Measurements from ENCODE around the gene FIGNL2. TPM values are rescaled to one million over a fixed set of nuclear protein-coding genes. Genes with fewer than 3 reads are reported as not detected.

The FIGNL2 gene
- total RNA-seq, 2 donors from 2014 or later: 0.40 to 0.78 TPM

DNA sequence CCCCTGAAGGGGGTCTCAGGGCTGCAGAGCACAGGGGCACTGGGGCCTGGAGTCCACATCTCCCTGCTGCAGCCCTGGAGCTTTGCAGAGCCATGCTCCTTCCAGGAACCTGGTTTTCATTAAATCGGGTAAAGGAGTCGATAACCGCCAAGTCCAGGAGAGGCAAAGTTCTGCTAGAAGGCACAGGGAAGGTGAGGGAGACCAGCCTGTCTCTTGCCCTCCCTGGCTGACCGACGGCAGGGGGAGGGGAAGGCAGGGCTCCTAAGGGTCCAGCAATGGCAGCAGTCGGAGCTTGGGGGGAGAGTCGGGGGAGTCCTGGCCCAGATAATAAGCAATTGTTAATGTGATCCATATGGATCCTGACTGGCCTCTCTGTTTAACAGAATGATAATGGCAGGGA lies 3.0 kb downstream of the FIGNL2 start:
- no peak for DNase-seq (ENCODE audit: low spot score)
- no peak for ATAC-seq
- Mint-ChIP-seq H3K9me3 (no peaks in the 10 kb centered on the region), H3K36me3 (no peaks in the 10 kb centered on the region), H3K27ac (no peak overlapping the region), H3K4me1 (ENCODE audit: low read depth in 2 of 2) (peaks cover 4 to 11% of the 10 kb centered on the region in 2 donors), H3K27me3 (peaks cover 18 to 28% of the 10 kb centered on the region in 2 donors), H3K4me3 (no peak overlapping the region)

DNA sequence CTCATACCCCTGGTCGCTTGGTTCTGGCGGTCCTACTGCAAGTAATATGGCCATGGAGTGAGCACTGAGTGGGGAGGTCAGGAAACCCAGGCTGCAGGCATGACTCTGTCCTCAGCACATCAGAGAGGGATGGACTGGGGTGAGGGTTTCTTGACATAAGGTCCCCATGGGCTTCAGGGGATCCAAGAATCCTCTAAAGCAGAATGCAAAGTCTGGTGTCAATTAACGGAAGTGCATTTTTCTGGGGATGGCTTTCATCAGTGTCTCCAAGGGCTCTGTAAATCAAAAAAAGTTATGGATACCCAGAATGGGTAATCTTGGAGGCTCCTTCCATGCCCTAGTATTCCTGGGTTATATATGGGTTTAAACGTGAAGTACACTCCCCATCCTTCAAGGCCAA lies 3.7 kb downstream of the FIGNL2 start:
- Mint-ChIP-seq H3K4me3 (no peak overlapping the region), H3K27me3 (peaks cover 19 to 30% of the 10 kb centered on the region in 2 donors), H3K9me3 (no peaks in the 10 kb centered on the region), H3K4me1 (ENCODE audit: low read depth in 2 of 2) (peaks cover 4 to 11% of the 10 kb centered on the region in 2 donors), H3K27ac (no peak overlapping the region), H3K36me3 (no peaks in the 10 kb centered on the region)
- no peak for ATAC-seq
- no peak for DNase-seq (ENCODE audit: low spot score)

GRCh38 chr12:51841727-51842126 lies 6.8 kb downstream of the FIGNL2 start:
- no peak for ATAC-seq
- Mint-ChIP-seq H3K27ac (no peak overlapping the region), H3K27me3 (peaks cover 26 to 45% of the 10 kb centered on the region in 2 donors), H3K4me1 (ENCODE audit: low read depth in 2 of 2) (peaks cover 4 to 13% of the 10 kb centered on the region in 2 donors), H3K36me3 (no peaks in the 10 kb centered on the region), H3K9me3 (no peaks in the 10 kb centered on the region), H3K4me3 (no peak overlapping the region)
- no peak for DNase-seq (ENCODE audit: low spot score)

GRCh38 chr12:51840966-51841365 lies 7.6 kb downstream of the FIGNL2 start:
- ATAC-seq: no peak
- no peak for DNase-seq (ENCODE audit: low spot score)

GRCh38 chr12:51839310-51839947 lies 9.1 kb downstream of the FIGNL2 start:
- Mint-ChIP-seq H3K36me3 (no peaks in the 10 kb centered on the region), H3K4me3 (no peak overlapping the region), H3K9me3 (no peaks in the 10 kb centered on the region), H3K27ac (no peak overlapping the region), H3K4me1 (ENCODE audit: low read depth in 2 of 2) (peaks cover 0 to 6% of the 10 kb centered on the region in 2 donors), H3K27me3 (peaks cover 22 to 25% of the 10 kb centered on the region in 2 donors)
- ATAC-seq (no peak), DNase-seq (ENCODE audit: low spot score) (no peak)

More at GRCh38 chr12:51840966-51841365, 7.6 kb downstream of the FIGNL2 start:
- Mint-ChIP-seq H3K9me3 (no peaks in the 10 kb centered on the region), H3K27ac (no peak overlapping the region), H3K27me3 (peaks cover 22 to 37% of the 10 kb centered on the region in 2 donors), H3K36me3 (no peaks in the 10 kb centered on the region), H3K4me3 (no peak overlapping the region), H3K4me1 (ENCODE audit: low read depth in 2 of 2) (peaks cover 1 to 8% of the 10 kb centered on the region in 2 donors)

GRCh38 chr12:51838762-51839161 lies 9.8 kb downstream of the FIGNL2 start:
- peaks cover 19 to 24% of the 10 kb centered on the region in 2 donors for H3K27me3 Mint-ChIP-seq
- ATAC-seq: no peak
- no peak overlapping the region for H3K27ac Mint-ChIP-seq
- H3K4me1 Mint-ChIP-seq (ENCODE audit: low read depth in 2 of 2): peaks cover 3 to 4% of the 10 kb centered on the region in 2 donors
- no peaks in the 10 kb centered on the region for H3K9me3 Mint-ChIP-seq
- DNase-seq (ENCODE audit: low spot score): no peak
- no peak overlapping the region for H3K4me3 Mint-ChIP-seq
- H3K36me3 Mint-ChIP-seq: no peaks in the 10 kb centered on the region

DNA sequence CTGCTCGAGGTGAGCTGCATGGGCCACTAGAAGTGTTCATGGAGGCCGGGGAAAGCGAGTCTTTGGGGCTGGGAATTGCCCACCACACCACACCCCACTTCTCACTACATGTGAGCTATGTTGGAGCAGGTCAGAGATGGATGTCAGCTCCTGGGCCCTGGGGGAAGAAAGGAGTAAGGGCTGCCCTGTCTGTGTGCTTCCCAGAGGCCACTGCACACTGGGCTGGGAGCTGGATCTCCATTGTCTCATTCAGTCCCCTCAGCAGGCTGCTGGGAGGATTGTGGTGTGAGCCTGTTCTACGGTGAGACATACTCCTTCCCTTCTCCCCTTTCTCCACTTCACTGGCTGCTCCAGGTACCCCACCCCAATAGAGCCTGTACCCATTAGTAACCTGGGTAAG lies 10.5 kb downstream of the FIGNL2 start:
- H3K4me3 Mint-ChIP-seq: no peak overlapping the region
- no peaks in the 10 kb centered on the region for H3K9me3 Mint-ChIP-seq
- no peak for DNase-seq (ENCODE audit: low spot score)
- peaks cover 24 to 30% of the 10 kb centered on the region in 2 donors for H3K27me3 Mint-ChIP-seq
- ATAC-seq: no peak
- H3K4me1 Mint-ChIP-seq (ENCODE audit: low read depth in 2 of 2): peaks cover 8 to 11% of the 10 kb centered on the region in 2 donors
- H3K36me3 Mint-ChIP-seq: no peaks in the 10 kb centered on the region
- H3K27ac Mint-ChIP-seq: no peak overlapping the region

- DNase-seq (ENCODE audit: low spot score) (no peak), ATAC-seq (no peak)
- Mint-ChIP-seq H3K4me1 (ENCODE audit: low read depth in 2 of 2) (peaks cover 14 to 18% of the 10 kb centered on the region in 2 donors), H3K4me3 (no peak overlapping the region), H3K27me3 (peaks cover 31 to 37% of the 10 kb centered on the region in 2 donors), H3K36me3 (no peaks in the 10 kb centered on the region), H3K9me3 (no peaks in the 10 kb centered on the region), H3K27ac (no peak overlapping the region)
These were observed 11.2 kb downstream of the FIGNL2 start for GRCh38 chr12:51837286-51837685.

- H3K9me3 Mint-ChIP-seq: no peaks in the 10 kb centered on the region
- H3K36me3 Mint-ChIP-seq: no peaks in the 10 kb centered on the region
- H3K27ac Mint-ChIP-seq: no peak overlapping the region
- peaks cover 31 to 42% of the 10 kb centered on the region in 2 donors for H3K27me3 Mint-ChIP-seq
- peaks cover 16 to 21% of the 10 kb centered on the region in 2 donors for H3K4me1 Mint-ChIP-seq (ENCODE audit: low read depth in 2 of 2)
- ATAC-seq: no peak
- no peak overlapping the region for H3K4me3 Mint-ChIP-seq
- DNase-seq (ENCODE audit: low spot score): no peak
These were observed 11.7 kb downstream of the FIGNL2 start for GRCh38 chr12:51836827-51837173.

- Mint-ChIP-seq H3K4me1 (ENCODE audit: low read depth in 2 of 2) (peaks cover 16 to 21% of the 10 kb centered on the region in 2 donors), H3K36me3 (no peaks in the 10 kb centered on the region), H3K27ac (no peak overlapping the region), H3K4me3 (no peak overlapping the region), H3K9me3 (no peaks in the 10 kb centered on the region), H3K27me3 (peaks cover 33 to 43% of the 10 kb centered on the region in 2 donors)
- ATAC-seq: no peak
- no peak for DNase-seq (ENCODE audit: low spot score)
These were observed 12.3 kb downstream of the FIGNL2 start for GRCh38 chr12:51836041-51836826.

GRCh38 chr12:51834411-51834810 lies 14.1 kb downstream of the FIGNL2 start:
- H3K9me3 Mint-ChIP-seq: no peaks in the 10 kb centered on the region
- DNase-seq (ENCODE audit: low spot score) (no peak), ATAC-seq (no peak)
- peaks cover 16 to 21% of the 10 kb centered on the region in 2 donors for H3K4me1 Mint-ChIP-seq (ENCODE audit: low read depth in 2 of 2)
- H3K4me3 Mint-ChIP-seq: no peak overlapping the region
- H3K36me3 Mint-ChIP-seq: no peaks in the 10 kb centered on the region
- H3K27ac Mint-ChIP-seq: no peak overlapping the region
- peaks cover 37 to 44% of the 10 kb centered on the region in 2 donors for H3K27me3 Mint-ChIP-seq

DNA sequence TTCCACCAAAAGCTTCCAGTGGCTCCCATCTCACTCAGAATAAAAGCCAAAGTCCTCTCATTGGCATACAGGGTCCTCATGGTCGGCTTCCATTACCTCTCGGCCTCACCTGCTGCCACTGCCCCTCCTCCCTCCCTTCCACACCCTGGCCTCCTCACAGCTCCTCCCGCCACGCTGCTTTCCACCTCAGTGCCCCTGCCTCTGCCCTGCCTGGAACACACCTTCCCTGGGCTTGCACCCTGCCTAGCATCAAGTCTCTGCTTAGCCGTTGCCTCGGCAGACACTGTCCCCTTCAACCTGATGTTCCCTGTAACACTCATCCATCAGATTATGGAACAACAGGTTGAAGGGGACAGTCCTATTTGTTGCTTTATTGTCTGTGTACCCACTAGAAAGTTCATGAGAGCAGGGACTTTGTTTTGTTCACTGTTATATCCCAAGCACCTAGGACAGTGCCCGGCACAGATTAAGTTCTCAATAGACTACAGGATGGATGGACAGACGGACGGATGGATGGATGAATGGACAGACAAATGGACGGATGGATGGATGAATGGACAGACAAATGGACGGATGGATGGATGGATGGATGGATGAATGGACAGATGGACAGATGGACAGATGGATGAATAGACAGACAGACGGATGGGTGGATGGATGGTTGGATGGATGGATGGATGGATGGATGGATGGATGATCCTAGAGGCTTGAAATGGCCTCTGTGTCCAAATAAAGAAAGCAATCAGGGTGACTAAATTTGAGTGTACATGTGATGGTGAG lies 14.9 kb downstream of the FIGNL2 start:
- H3K4me3 Mint-ChIP-seq: peak overlapping the region; percentile 13

GRCh38 chr12:51832354-51833107 lies 16.0 kb downstream of the FIGNL2 start:
- Mint-ChIP-seq H3K4me3 (peak overlapping the region; percentile 13), H3K27ac (peak overlapping the region in 1 of 2 donors; percentile 15), H3K27me3 (peaks cover 42% of the 10 kb centered on the region in 2 donors), H3K4me1 (ENCODE audit: low read depth in 2 of 2) (peaks cover 21 to 30% of the 10 kb centered on the region in 2 donors), H3K36me3 (no peaks in the 10 kb centered on the region), H3K9me3 (no peaks in the 10 kb centered on the region)
- no peak for DNase-seq (ENCODE audit: low spot score)
- no peak for ATAC-seq

More for the DNA sequence above, 14.9 kb downstream of the FIGNL2 start:
- Mint-ChIP-seq H3K4me1 (ENCODE audit: low read depth in 2 of 2) (peaks cover 13 to 21% of the 10 kb centered on the region in 2 donors), H3K27ac (no peak overlapping the region), H3K27me3 (peaks cover 37 to 39% of the 10 kb centered on the region in 2 donors), H3K9me3 (no peaks in the 10 kb centered on the region), H3K36me3 (no peaks in the 10 kb centered on the region)
- no peak for DNase-seq (ENCODE audit: low spot score)
- no peak for ATAC-seq

Measured in natural killer cell treated with Interleukin-12 subunit alpha and Interleukin-12 subunit beta and Interleukin-15 and Interleukin-18, amount 100 ng/mL, for 72 hours (primary cell).